Measurements from ENCODE around the gene GALNT17.

GALNT17 gene

DNA sequence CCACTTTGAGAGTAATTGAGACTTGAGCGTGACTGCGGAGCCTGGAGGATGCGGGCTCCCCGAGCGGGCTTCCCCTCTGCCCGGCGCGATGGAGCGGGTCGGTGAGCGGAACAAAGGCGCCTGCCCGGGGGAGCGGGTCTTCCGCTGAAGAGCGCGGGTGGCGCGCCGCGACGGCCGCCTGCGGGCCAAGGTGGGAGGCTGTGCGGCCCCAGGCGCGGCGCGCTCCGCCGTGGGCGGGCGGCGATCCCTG, at the start of gene GALNT17:
Gene GALNT17, plus strand, starts transcription at position 18 of the 250 bp plus-strand sequence.
- no peak within 1 kb of the TSS for H3K27ac ChIP-seq
- peaks cover 26% of the 10 kb centered on the region for H3K27me3 ChIP-seq (replicated peaks)
- in situ Hi-C loops (cut with HindIII; ENCODE audit: low pct_ligation_motif_present, low sequenced_read_pairs) = no loop called here
- H3K4me3 ChIP-seq (ENCODE audit: low read depth, low read length) = peak within 1 kb of the TSS; percentile 37
- no peak for TF ChIP-seq CTCF (IDR thresholded peaks at IDR 0.05; ENCODE audit: low read depth, low read length, missing control alignments)
- DNase-seq = no peak
- no peaks in the 10 kb centered on the region for H3K36me3 ChIP-seq (replicated peaks)

- Histone ChIP-seq H3K27me3 (replicated peaks) (no peaks in the 10 kb centered on the region), H3K36me3 (replicated peaks) (no peaks in the 10 kb centered on the region), H3K4me3 (ENCODE audit: low read depth, low read length) (no peak overlapping the region), H3K27ac (no peak overlapping the region)
- no peak for TF ChIP-seq CTCF (IDR thresholded peaks at IDR 0.05; ENCODE audit: low read depth, low read length, missing control alignments)
- in situ Hi-C loops (cut with HindIII; ENCODE audit: low pct_ligation_motif_present, low sequenced_read_pairs) = no loop called here
- DNase-seq = no peak
Measured at GRCh38 chr7:71095266-71095860, 36.6 kb upstream of the GALNT17 start.

- no peak overlapping the region for H3K4me3 ChIP-seq (ENCODE audit: low read depth, low read length)
- no peaks in the 10 kb centered on the region for H3K36me3 ChIP-seq (replicated peaks)
- no peak for TF ChIP-seq CTCF (IDR thresholded peaks at IDR 0.05; ENCODE audit: low read depth, low read length, missing control alignments)
- no peaks in the 10 kb centered on the region for H3K27me3 ChIP-seq (replicated peaks)
- in situ Hi-C loops (cut with HindIII; ENCODE audit: low pct_ligation_motif_present, low sequenced_read_pairs) = no loop called here
- no peak for DNase-seq
- H3K27ac ChIP-seq = no peak overlapping the region
Measured at GRCh38 chr7:71096351-71096750, 35.6 kb upstream of the GALNT17 start.

DNA sequence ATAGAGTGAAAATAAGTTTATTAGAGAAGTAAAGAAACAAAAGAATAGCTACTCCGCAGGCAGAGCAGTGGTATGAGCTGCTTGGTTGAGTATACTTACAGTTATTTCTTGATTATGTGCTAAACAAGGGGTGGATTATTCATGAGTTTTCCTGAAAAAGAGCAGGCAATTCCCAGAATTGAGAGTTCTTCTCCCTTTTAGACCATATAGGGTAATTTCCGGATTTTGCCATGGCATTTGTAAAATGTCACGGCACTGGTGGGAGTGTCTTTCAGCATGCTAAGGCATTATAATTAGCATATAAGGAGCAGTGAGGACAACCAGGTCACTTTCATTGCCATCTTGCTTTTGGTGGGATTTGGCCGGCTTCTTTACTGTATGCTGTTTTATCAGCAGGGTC, 25.7 kb upstream of the GALNT17 start:
- Histone ChIP-seq H3K27ac (no peak overlapping the region), H3K36me3 (replicated peaks) (no peaks in the 10 kb centered on the region), H3K4me3 (ENCODE audit: low read depth, low read length) (no peak overlapping the region), H3K27me3 (replicated peaks) (no peaks in the 10 kb centered on the region)
- no peak for DNase-seq
- in situ Hi-C loops (cut with HindIII; ENCODE audit: low pct_ligation_motif_present, low sequenced_read_pairs) = no loop called here
- no peak for TF ChIP-seq CTCF (IDR thresholded peaks at IDR 0.05; ENCODE audit: low read depth, low read length, missing control alignments)

DNA sequence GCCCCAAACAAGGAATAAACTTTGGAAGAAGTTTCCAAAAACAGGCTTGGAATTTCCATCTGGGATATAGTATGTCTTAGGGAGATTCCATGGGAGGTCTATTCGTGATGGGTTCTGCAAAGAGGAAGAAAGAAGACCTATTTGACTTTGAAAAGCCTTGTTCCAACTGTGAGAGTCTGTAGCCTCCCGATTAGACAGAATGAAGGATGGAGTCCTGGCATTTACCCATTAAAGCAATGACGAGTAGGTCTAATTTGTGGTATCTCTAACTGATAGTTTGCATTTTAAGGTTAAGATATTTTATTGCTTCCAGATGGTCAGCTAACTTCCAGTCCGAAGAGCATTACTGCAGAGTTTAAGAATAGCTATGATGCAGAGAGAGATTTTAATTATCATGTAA, 19.5 kb upstream of the GALNT17 start:
- no peak for TF ChIP-seq CTCF (IDR thresholded peaks at IDR 0.05; ENCODE audit: low read depth, low read length, missing control alignments)
- in situ Hi-C loops (cut with HindIII; ENCODE audit: low pct_ligation_motif_present, low sequenced_read_pairs) = no loop called here

GRCh38 chr7:71120096-71120495, 11.8 kb upstream of the GALNT17 start:
- H3K27ac ChIP-seq = no peak overlapping the region
- no peak for DNase-seq
- in situ Hi-C loops (cut with HindIII; ENCODE audit: low pct_ligation_motif_present, low sequenced_read_pairs) = no loop called here
- H3K36me3 ChIP-seq (replicated peaks) = no peaks in the 10 kb centered on the region
- no peaks in the 10 kb centered on the region for H3K27me3 ChIP-seq (replicated peaks)
- no peak for TF ChIP-seq CTCF (IDR thresholded peaks at IDR 0.05; ENCODE audit: low read depth, low read length, missing control alignments)
- H3K4me3 ChIP-seq (ENCODE audit: low read depth, low read length) = no peak overlapping the region

More for the DNA sequence above, 19.5 kb upstream of the GALNT17 start:
- H3K36me3 ChIP-seq (replicated peaks) = no peaks in the 10 kb centered on the region
- H3K27me3 ChIP-seq (replicated peaks) = no peaks in the 10 kb centered on the region
- no peak for DNase-seq
- no peak overlapping the region for H3K27ac ChIP-seq
- H3K4me3 ChIP-seq (ENCODE audit: low read depth, low read length) = no peak overlapping the region
